Measurements from ENCODE around the gene SPINK8. TPM values are rescaled to one million over a fixed set of nuclear protein-coding genes. Genes with fewer than 3 reads are reported as not detected.
A peak's percentile ranks its signal among the peaks of the same experiment; 100 is the strongest.
"Not testable (repeated sequence)": the region's sequence is repeated elsewhere in the genome, so short reads cannot be mapped to it uniquely, and the experiment has no call there.

The SPINK8 gene
- total RNA-seq (2014; rRNA removed; shearing (Covaris generic)), result not detected in 2 replicates

DNA sequence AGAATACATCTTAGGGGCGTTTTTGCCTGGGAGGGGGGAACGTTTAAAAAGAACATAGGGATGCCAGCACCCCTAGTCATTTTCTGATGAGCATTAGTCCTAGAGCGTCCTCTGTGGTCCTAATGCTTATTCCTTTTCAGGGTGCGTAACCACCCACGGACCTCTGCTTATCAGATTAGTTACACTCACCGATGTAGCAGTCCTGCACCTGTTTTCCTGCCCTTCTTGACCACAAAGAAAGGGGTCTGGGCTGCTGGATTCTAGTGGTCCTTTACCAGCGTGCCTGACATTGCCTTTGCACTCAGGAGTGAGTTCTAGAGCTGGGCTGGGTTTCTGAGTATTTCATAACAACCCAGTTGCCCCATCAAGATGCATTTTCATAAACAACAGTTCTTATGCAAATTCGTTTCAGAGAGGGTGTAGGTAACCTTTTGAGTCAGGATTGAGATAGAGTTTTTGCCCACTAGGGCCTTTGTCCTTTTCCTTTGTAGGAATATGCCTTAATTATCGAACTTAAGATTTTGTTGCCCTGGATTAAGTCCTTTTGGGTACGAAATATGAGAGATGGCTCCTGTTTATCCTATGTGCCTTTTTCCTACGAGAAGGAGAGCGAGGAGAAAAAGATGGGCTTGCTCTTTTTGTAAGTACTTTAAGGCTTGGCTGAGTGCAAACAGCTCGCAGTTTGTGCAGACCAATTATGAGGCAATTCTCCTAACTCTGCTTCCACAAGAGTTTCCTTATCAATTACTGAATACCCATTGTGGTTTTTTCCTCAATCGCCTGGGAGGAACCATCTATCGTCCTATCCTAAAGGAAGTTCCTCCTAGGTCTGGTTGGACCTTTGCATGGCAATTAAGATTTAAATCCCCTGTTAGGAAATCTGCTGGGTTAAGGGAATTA lies at the start of gene SPINK8:
Gene SPINK8 (minus strand): TSS at position 316 of the 900 bp plus-strand sequence. CDS start 5,320 bp downstream, outside the sequence.
- not testable (repeated sequence) for H3K27me3 ChIP-seq (ENCODE audit: control insufficient read depth, insufficient read depth, low read length); H3K4me3 ChIP-seq (ENCODE audit: insufficient read depth, low read depth, low read length); H3K36me3 ChIP-seq (replicated peaks; ENCODE audit: control insufficient read depth, insufficient read depth, low read length); DNase-seq

- H3K4me3 ChIP-seq (ENCODE audit: insufficient read depth, low read depth, low read length), result no peak overlapping the region
Measured at GRCh38 chr3:48372862-48373435, 39.5 kb upstream of the SPINK8 start.

DNA sequence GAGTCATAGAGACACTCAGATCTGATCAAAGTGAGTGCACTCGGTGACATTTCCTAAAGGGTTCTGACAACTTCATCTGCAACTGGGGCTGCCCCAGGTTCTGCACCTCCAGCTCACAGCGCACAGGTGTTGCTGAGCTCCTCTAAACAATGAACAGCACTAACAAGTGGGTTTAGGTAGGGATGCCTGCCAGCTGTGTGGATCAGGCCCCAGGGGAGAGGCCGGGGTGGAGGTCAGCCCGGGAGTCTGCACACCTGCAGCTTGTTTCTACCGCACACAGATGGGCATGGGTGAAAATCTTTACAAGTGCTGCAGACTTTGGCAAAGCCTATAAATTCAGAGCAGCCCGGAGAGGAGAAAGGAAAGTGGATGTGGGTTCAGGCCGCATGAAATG lies 38.9 kb upstream of the SPINK8 start:
- Histone ChIP-seq H3K4me3 (ENCODE audit: insufficient read depth, low read depth, low read length) (no peak overlapping the region), H3K27me3 (ENCODE audit: control insufficient read depth, insufficient read depth, low read length) (no peaks in the 10 kb centered on the region), H3K36me3 (replicated peaks; ENCODE audit: control insufficient read depth, insufficient read depth, low read length) (no peaks in the 10 kb centered on the region)
- DNase-seq, result no peak

More at GRCh38 chr3:48372862-48373435, 39.5 kb upstream of the SPINK8 start:
- Histone ChIP-seq H3K27me3 (ENCODE audit: control insufficient read depth, insufficient read depth, low read length) (no peaks in the 10 kb centered on the region), H3K36me3 (replicated peaks; ENCODE audit: control insufficient read depth, insufficient read depth, low read length) (no peaks in the 10 kb centered on the region)
- no peak for DNase-seq

DNA sequence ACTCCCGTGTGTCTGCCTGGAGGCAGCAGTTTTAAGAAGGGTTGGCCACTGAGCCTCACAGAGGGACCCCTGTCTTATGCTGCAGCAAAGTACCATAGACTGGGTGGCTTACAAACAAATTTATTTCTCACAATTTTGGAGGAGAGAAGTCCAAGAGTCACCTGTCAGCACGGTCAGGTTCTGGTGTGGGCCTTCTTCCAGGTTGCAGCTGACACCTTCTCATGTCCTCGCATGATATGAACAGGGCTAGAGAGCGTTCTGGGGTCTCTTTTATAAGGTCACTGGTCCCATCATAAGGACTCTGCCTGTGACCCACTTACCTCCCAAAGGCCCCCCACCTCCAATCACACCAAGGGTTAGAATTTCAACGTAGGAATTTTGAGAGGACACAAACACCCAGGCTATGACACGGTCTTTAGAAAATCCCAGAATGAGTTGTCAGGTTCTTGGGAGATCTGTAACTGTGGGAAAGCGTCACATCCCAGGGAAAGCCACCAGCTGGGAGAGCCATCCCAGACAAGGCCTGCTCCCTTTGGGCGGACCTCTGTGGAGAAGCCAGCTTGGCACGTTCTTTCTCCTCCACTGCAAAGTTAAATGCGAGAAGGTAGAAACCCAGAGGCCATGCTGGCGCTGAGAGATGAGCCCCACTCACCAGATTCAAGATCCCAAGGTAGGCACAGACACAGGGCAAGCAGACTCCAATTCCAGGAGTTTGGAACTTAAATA lies 38.4 kb upstream of the SPINK8 start, which contains the start of gene FBXW12:
Gene FBXW12 (plus strand): TSS at position 569 of the 726 bp plus-strand sequence. CDS start 549 bp downstream, outside the sequence.
- DNase-seq, result no peak
- no peaks in the 10 kb centered on the region for H3K27me3 ChIP-seq (ENCODE audit: control insufficient read depth, insufficient read depth, low read length)
- H3K4me3 ChIP-seq (ENCODE audit: insufficient read depth, low read depth, low read length), result no peak within 1 kb of the TSS
- H3K36me3 ChIP-seq (replicated peaks; ENCODE audit: control insufficient read depth, insufficient read depth, low read length), result no peaks in the 10 kb centered on the region

- Histone ChIP-seq H3K4me3 (ENCODE audit: insufficient read depth, low read depth, low read length) (no peak overlapping the region), H3K36me3 (replicated peaks; ENCODE audit: control insufficient read depth, insufficient read depth, low read length) (no peaks in the 10 kb centered on the region), H3K27me3 (ENCODE audit: control insufficient read depth, insufficient read depth, low read length) (no peaks in the 10 kb centered on the region)
- peak; percentile 42 for DNase-seq
Measured at GRCh38 chr3:48370333-48370713, 36.9 kb upstream of the SPINK8 start.

- Histone ChIP-seq H3K27me3 (ENCODE audit: control insufficient read depth, insufficient read depth, low read length) (no peaks in the 10 kb centered on the region), H3K4me3 (ENCODE audit: insufficient read depth, low read depth, low read length) (no peak overlapping the region), H3K36me3 (replicated peaks; ENCODE audit: control insufficient read depth, insufficient read depth, low read length) (no peaks in the 10 kb centered on the region)
- DNase-seq, result no peak
Measured at GRCh38 chr3:48369693-48370332, 36.4 kb upstream of the SPINK8 start.

GRCh38 chr3:48367201-48367600 lies 33.7 kb upstream of the SPINK8 start:
- DNase-seq, result peak; percentile 27
- Histone ChIP-seq H3K36me3 (replicated peaks; ENCODE audit: control insufficient read depth, insufficient read depth, low read length) (no peaks in the 10 kb centered on the region), H3K4me3 (ENCODE audit: insufficient read depth, low read depth, low read length) (no peak overlapping the region), H3K27me3 (ENCODE audit: control insufficient read depth, insufficient read depth, low read length) (no peaks in the 10 kb centered on the region)

DNA sequence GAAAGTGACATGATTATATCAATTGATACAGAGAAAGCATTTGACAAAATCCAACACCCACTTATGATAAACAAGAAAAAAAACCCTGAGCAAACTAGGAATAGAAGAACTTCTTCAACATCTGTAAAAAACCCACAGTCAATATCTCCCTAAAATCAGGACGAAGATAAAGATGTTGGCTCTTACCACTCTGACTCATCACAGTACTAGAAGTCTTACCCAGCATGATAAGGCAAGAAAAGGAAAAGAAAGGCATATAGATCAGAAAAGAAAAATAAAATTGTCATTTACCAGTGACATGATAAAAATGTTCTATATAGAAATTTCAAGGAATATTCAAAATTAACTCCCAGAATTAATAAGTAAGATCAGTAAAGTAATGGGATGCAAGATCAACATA lies 31.4 kb upstream of the SPINK8 start:
- no peaks in the 10 kb centered on the region for H3K36me3 ChIP-seq (replicated peaks; ENCODE audit: control insufficient read depth, insufficient read depth, low read length)
- DNase-seq, result no peak
- no peaks in the 10 kb centered on the region for H3K27me3 ChIP-seq (ENCODE audit: control insufficient read depth, insufficient read depth, low read length)
- no peak overlapping the region for H3K4me3 ChIP-seq (ENCODE audit: insufficient read depth, low read depth, low read length)

DNA sequence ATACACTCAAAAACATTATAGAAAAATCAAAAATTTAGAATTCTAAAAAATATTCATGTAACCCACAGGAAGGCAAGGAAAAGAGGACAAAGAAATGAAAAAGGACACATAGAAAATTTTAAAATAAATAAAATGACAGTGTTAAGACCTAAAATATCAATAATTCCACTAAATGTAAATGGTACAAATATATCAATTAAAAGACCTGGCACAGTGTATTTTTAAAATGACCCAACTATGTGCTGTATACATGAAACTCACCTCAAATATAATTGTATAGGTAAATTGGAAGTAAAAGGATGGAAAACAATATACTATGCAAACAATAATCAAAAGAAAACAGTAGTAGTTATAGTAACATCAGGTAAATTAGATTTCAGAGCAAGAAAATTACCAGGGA lies 28.5 kb upstream of the SPINK8 start:
- Histone ChIP-seq H3K36me3 (replicated peaks; ENCODE audit: control insufficient read depth, insufficient read depth, low read length) (no peaks in the 10 kb centered on the region), H3K4me3 (ENCODE audit: insufficient read depth, low read depth, low read length) (no peak overlapping the region), H3K27me3 (ENCODE audit: control insufficient read depth, insufficient read depth, low read length) (no peaks in the 10 kb centered on the region)
- DNase-seq, result no peak

- DNase-seq, result no peak
- Histone ChIP-seq H3K36me3 (replicated peaks; ENCODE audit: control insufficient read depth, insufficient read depth, low read length) (no peaks in the 10 kb centered on the region), H3K27me3 (ENCODE audit: control insufficient read depth, insufficient read depth, low read length) (no peaks in the 10 kb centered on the region; the same call in 1 of the 2 replicates), H3K4me3 (ENCODE audit: insufficient read depth, low read depth, low read length) (no peak overlapping the region)
Measured at GRCh38 chr3:48356419-48356818, 23.0 kb upstream of the SPINK8 start.

DNA sequence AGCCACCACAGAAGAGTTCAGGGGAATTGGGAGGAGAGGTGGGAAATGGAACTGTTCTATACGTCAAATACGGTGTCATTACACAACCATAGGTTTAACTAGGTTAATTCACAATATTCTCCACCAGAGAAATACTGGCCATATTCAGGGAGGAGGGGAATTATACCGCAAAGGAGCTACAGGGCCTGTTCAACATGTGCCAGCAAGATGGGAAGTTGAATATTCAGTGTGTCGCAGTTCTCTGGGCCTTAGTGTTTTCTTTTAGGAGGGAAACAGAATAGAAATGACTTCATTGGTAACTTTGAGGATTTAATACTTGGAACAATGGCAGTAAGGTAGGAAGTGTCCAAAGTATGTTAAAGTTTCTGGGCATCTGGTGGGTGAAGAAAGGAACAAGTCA lies 20.5 kb upstream of the SPINK8 start:
- Histone ChIP-seq H3K36me3 (replicated peaks; ENCODE audit: control insufficient read depth, insufficient read depth, low read length) (no peaks in the 10 kb centered on the region), H3K27me3 (ENCODE audit: control insufficient read depth, insufficient read depth, low read length) (no peaks in the 10 kb centered on the region; the same call in 1 of the 2 replicates), H3K4me3 (ENCODE audit: insufficient read depth, low read depth, low read length) (no peak overlapping the region)
- no peak for DNase-seq

GRCh38 chr3:48352546-48352945 lies 19.1 kb upstream of the SPINK8 start:
- Histone ChIP-seq H3K36me3 (replicated peaks; ENCODE audit: control insufficient read depth, insufficient read depth, low read length) (no peaks in the 10 kb centered on the region), H3K27me3 (ENCODE audit: control insufficient read depth, insufficient read depth, low read length) (no peaks in the 10 kb centered on the region; the same call in 1 of the 2 replicates), H3K4me3 (ENCODE audit: insufficient read depth, low read depth, low read length) (no peak overlapping the region)
- DNase-seq, result no peak

DNA sequence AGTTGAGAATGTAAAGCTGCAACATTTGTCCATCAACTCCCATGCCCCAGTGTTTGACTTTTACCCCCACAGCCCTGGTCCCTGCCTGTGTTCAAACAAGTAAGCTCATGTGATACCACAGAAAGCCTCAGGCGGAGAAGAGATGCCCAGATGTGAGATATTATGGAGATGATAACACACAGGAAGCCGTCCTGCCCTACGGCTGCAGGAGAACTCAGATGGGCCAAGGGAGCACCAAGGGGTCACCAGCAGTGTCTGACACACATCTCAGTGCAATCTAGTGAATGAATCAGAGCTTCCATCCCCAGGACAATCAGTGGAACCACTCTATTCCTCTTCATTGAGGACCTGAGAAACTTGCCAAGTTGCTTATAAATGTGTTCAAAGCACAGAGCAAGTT lies 14.0 kb upstream of the SPINK8 start:
- H3K36me3 ChIP-seq (replicated peaks; ENCODE audit: control insufficient read depth, insufficient read depth, low read length), result no peaks in the 10 kb centered on the region
- no peak overlapping the region for H3K4me3 ChIP-seq (ENCODE audit: insufficient read depth, low read depth, low read length)
- no peaks in the 10 kb centered on the region; the same call in 1 of the 2 replicates for H3K27me3 ChIP-seq (ENCODE audit: control insufficient read depth, insufficient read depth, low read length)
- no peak for DNase-seq

DNA sequence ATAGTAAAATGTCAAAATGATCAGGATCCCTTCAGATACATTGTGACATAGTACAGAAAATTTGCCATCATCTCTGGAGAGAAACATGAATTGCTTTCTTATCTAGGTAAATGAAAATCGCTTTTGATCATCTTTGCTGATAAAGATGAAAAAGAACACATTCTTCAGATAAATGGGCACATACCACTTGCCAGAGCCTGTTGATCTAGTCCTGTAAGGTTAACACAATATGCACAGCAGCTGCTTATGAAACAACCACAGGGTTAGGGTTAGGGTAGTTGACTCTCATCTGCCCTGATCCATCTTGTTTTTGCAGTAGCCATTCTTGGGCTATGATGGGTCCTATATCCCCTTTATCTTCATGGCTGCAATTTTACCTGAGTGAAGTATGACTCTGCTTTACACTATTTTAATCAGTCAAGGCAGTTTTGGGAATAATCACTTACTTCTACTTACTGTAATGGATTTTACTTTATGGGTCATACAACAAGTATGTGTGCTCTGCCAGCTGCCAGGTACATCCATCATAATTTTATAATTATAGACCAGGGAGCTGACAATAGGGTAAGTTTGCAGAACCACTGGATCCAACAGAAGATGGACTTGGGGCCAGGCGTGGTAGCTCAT lies 12.6 kb upstream of the SPINK8 start:
- H3K27me3 ChIP-seq (ENCODE audit: control insufficient read depth, insufficient read depth, low read length), result no peaks in the 10 kb centered on the region; the same call in 1 of the 2 replicates
- no peak overlapping the region for H3K4me3 ChIP-seq (ENCODE audit: insufficient read depth, low read depth, low read length)
- no peak for DNase-seq
- H3K36me3 ChIP-seq (replicated peaks; ENCODE audit: control insufficient read depth, insufficient read depth, low read length), result no peaks in the 10 kb centered on the region

Measured in H7 (cell line).